ENCODE data around the gene HSP90AB1. TPM values are rescaled to one million over a fixed set of nuclear protein-coding genes. Genes with fewer than 3 reads are reported as not detected.

HSP90AB1 gene
- total and polyA plus RNA-seq, 9 of the 15 experiments (the other 6 are each of a cell fraction or from before 2014, with no cell fraction given): 1,780 to 3,358 (median 2,262) TPM

GRCh38 chr6:44265722-44266233, 18.9 kb downstream of the HSP90AB1 start (continued):
- TF ChIP-seq ZNF609 (CRISPR knock-in tag; IDR thresholded peaks at IDR 0.05; ENCODE audit: borderline replicate concordance) (no peak), GTF2A2 (tag; IDR thresholded peaks at IDR 0.05) (no peak), ZNF224 (CRISPR knock-in tag; IDR thresholded peaks at IDR 0.05) (no peak), ZHX1 (conservative IDR thresholded peaks at IDR 0.05; ENCODE audit: low read length) (no peak), POLR3A (IDR thresholded peaks at IDR 0.05; ENCODE audit: borderline replicate concordance, extremely low read depth, insufficient read depth, insufficient read length) (no peak), SRSF3 (IDR thresholded peaks at IDR 0.05; ENCODE audit: insufficient read depth, low read length) (no peak), ZNF644 (tag; IDR thresholded peaks at IDR 0.05; ENCODE audit: low read depth) (no peak), ZNF41 (CRISPR knock-in tag; conservative IDR thresholded peaks at IDR 0.05) (no peak), DEAF1 (CRISPR knock-in tag; IDR thresholded peaks at IDR 0.05) (no peak), RNF219 (CRISPR knock-in tag; IDR thresholded peaks at IDR 0.05) (no peak), HIVEP1 (CRISPR knock-in tag; IDR thresholded peaks at IDR 0.05) (no peak), MCM5 (IDR thresholded peaks at IDR 0.05; ENCODE audit: low read depth) (no peak), SP1 (CRISPR knock-in tag; IDR thresholded peaks at IDR 0.05) (peak; percentile 13; the same call in 1 of the 2 replicates), HDAC2 (IDR thresholded peaks at IDR 0.05) (0 out of 2 replicates have a peak, but pooled peaks have one; percentile 31)

Measured in K562 (cell line).